ENCODE measurements around the gene BTG4.

GRCh38 chr11:111456859-111457730 lies 55.1 kb downstream of the BTG4 start:
- no peak for TF ChIP-seq POLR2A (IDR thresholded peaks at IDR 0.05; ENCODE audit: low read depth, low read length)
- no peak for TF ChIP-seq CTCF (IDR thresholded peaks at IDR 0.05; ENCODE audit: extremely low read depth in 1 of 2, insufficient read depth in 1 of 2, low read depth in 1 of 2, low read length in 2 of 2)
- no peak for TF ChIP-seq POLR2AphosphoS5 (IDR thresholded peaks at IDR 0.05; ENCODE audit: insufficient read depth, low read depth, low read length)
- TF ChIP-seq EZH2 (IDR thresholded peaks at IDR 0.05; ENCODE audit: borderline replicate concordance, low read depth, low read length, severe bottlenecking), result no peak
- TF ChIP-seq MAX (IDR thresholded peaks at IDR 0.05; ENCODE audit: insufficient read depth, insufficient read length), result no peak
- no peak for TF ChIP-seq MYC (IDR thresholded peaks at IDR 0.05; ENCODE audit: low read depth, low read length)
- no peak for TF ChIP-seq JUN (IDR thresholded peaks at IDR 0.05; ENCODE audit: borderline replicate concordance, insufficient read depth, insufficient read length, low read depth)
- TF ChIP-seq GATA2 (IDR thresholded peaks at IDR 0.05; ENCODE audit: insufficient read depth, insufficient read length, low read depth, low read length), result no peak
